Ishikawa (cell line): Measurements from ENCODE around the gene CASP14.

ENCODE experiments used
- CEBPB ChIP-seq: IDR thresholded peaks from 2 replicates; pipeline ENCODE4 v1.6.1; 2012
- CREB1 ChIP-seq: IDR thresholded peaks from 2 replicates; pipeline ENCODE4 v1.6.1; 2012; ENCODE audit warnings: low read depth
- EGR1 ChIP-seq: IDR thresholded peaks from 2 replicates; pipeline ENCODE4 v1.6.1; 2012
- EP300 ChIP-seq: IDR thresholded peaks from 2 replicates; pipeline ENCODE4 v1.6.1; 2012; ENCODE audit warnings: borderline replicate concordance
- FOXM1 ChIP-seq: IDR thresholded peaks from 2 replicates; pipeline ENCODE4 v1.6.1; 2012; ENCODE audit warnings: low read depth, borderline replicate concordance
- MAX ChIP-seq: IDR thresholded peaks from 2 replicates; pipeline ENCODE4 v1.6.1; 2012
- NFIC ChIP-seq: IDR thresholded peaks from 2 replicates; pipeline ENCODE4 v1.6.1; 2012
- RAD21 ChIP-seq: IDR thresholded peaks from 2 replicates; pipeline ENCODE4 v1.6.1; 2012; ENCODE audit warnings: low read depth
- REST ChIP-seq: IDR thresholded peaks from 2 replicates; pipeline ENCODE4 v1.6.1; 2012; ENCODE audit warnings: low read depth, mild to moderate bottlenecking
- TAF1 ChIP-seq: IDR thresholded peaks from 2 replicates; pipeline ENCODE4 v1.6.1; 2012; ENCODE audit warnings: low read depth, mild to moderate bottlenecking
- TCF12 ChIP-seq: IDR thresholded peaks from 2 replicates; pipeline ENCODE4 v1.6.1; 2012; ENCODE audit warnings: low read depth
- TEAD4 ChIP-seq: IDR thresholded peaks from 2 replicates; pipeline ENCODE4 v1.6.1; 2012
- USF1 ChIP-seq: IDR thresholded peaks from 2 replicates; pipeline ENCODE4 v1.6.1; 2012
- YY1 ChIP-seq: IDR thresholded peaks from 2 replicates; pipeline ENCODE4 v1.6.1; 2012; ENCODE audit warnings: low read depth
- ZBTB7A ChIP-seq: IDR thresholded peaks from 2 replicates; pipeline ENCODE4 v1.6.1; 2012; ENCODE audit warnings: low read depth

The CASP14 gene

GRCh38 chr19:15107061-15108010, 58.1 kb downstream of the CASP14 start, which contains the start of gene SYDE1:
TSS of gene SYDE1 (plus strand) at chr19:15107401. CDS start at chr19:15107434, 33 bp downstream.
- TF ChIP-seq CREB1 (no peak), MAX (no peak), TAF1 (no peak), TEAD4 (peak; percentile 90), REST (no peak), RAD21 (no peak), USF1 (no peak), NFIC (no peak), CEBPB (no peak), TCF12 (no peak), FOXM1 (no peak), EGR1 (no peak), YY1 (0 out of 2 replicates have a peak, but pooled peaks have one; percentile 28), ZBTB7A (peak; percentile 83), EP300 (no peak)
